Measurements from ENCODE around the gene PTPRE. TPM values are rescaled to one million over a fixed set of nuclear protein-coding genes. Genes with fewer than 3 reads are reported as not detected.

PTPRE gene
- total and polyA plus RNA-seq, 4 experiments from 2014 or later, result 6.5 to 27.6 (median 18.9) TPM

DNA sequence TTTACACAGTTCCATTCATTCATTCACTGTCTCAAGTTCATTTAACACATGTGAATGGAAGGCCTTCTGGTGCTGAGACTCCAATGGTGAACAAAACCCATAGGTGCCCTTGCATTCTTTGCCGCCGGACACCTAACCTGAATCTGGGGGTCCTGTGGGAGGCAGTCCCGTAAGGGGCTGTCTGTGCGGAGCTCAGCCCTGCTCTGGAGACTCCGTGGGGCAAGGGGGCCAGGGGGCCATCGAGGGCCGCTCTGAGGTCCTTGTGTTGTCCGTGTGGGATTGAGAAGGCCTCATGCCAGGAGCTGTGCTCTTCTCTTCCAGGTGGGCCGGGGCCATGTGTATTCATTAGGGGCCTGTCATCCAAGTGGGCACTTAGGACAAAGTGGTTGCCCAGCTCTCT, 15.3 kb downstream of the PTPRE start:
- Mint-ChIP-seq H3K4me1 (peaks cover 0 to 4% (median 0%) of the 10 kb centered on the region in 4 donors), H3K4me3 (no peak overlapping the region), H3K9me3 (no peaks in the 10 kb centered on the region), H3K27ac (no peak overlapping the region), H3K27me3 (no peaks in the 10 kb centered on the region), H3K36me3 (no peaks in the 10 kb centered on the region)
- DNase-seq, result no peak
- Histone ChIP-seq H3K4me1 (ENCODE audit: insufficient read depth, low read length) (no peaks in the 10 kb centered on the region), H3K27ac (ENCODE audit: low read depth, low read length) (no peak overlapping the region), H3K9me3 (ENCODE audit: control insufficient read depth in 1 of 2, low read length in 2 of 2) (no peaks in the 10 kb centered on the region), H3K36me3 (ENCODE audit: insufficient read depth, low read length) (no peaks in the 10 kb centered on the region), H3K27me3 (ENCODE audit: insufficient read depth, low read length) (no peaks in the 10 kb centered on the region), H3K4me3 (ENCODE audit: low read length in 2 of 2) (no peak overlapping the region)
- POLR2A ChIA-PET (ENCODE audit: partially characterized antibody), result interaction anchor here (0.6 kb wide), 1 partner anchor 1979 kb away, joined by 3 read pairs; no protein-coding TSS in a partner anchor
- CTCF ChIA-PET (ENCODE audit: partially characterized antibody), result no interaction called here
- intact Hi-C loops (cut with micrococcal nuclease), result no loop called here

DNA sequence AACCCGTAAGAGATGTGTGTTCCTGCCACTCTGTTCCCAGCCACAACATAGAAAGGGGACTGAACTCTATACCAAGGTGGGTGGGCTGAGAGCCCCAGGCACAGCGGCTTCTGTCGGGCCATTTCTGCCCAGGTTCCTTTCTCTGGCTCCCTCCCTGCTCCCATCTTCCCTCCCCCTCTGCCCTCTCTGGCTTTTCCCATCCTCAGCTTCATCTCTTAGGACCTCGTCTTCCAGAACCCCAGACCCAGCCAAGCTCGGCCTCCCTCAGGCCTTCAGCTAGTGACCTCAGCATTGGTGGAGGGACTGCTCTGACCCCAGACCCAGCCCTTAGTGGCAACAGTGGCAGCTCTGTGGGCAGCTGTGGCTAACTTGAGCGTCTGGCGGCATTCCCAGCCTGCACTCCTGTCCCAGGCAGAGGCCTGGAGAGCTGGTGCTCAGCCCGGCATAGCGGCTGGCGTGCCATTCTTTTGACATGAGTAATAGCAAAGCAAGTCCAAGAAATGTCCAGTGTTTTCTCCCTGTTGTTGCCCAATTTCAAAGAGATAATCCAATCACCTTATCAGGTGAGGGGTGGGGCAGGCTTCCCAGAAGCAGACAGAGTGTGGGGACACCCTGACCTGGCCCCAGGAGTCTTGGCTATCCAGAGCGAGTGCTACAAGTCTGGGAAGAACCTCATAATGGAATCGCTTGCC, 15.9 kb downstream of the PTPRE start:
- ChIA-PET POLR2A (ENCODE audit: partially characterized antibody) (no interaction called here), CTCF (ENCODE audit: partially characterized antibody) (no interaction called here)
- H3K4me1 Mint-ChIP-seq, result peaks cover 0 to 4% (median 0%) of the 10 kb centered on the region in 4 donors
- H3K36me3 Mint-ChIP-seq, result no peaks in the 10 kb centered on the region
- H3K27me3 ChIP-seq (ENCODE audit: insufficient read depth, low read length), result no peaks in the 10 kb centered on the region
- H3K9me3 ChIP-seq (ENCODE audit: control insufficient read depth in 1 of 2, low read length in 2 of 2), result no peaks in the 10 kb centered on the region
- DNase-seq, result no peak
- H3K27ac ChIP-seq (ENCODE audit: low read depth, low read length), result no peak overlapping the region
- H3K27me3 Mint-ChIP-seq, result no peaks in the 10 kb centered on the region
- intact Hi-C loops (cut with micrococcal nuclease), result no loop called here
- no peak overlapping the region for H3K4me3 Mint-ChIP-seq
- no peaks in the 10 kb centered on the region for H3K9me3 Mint-ChIP-seq
- no peak overlapping the region for H3K27ac Mint-ChIP-seq
- H3K4me3 ChIP-seq (ENCODE audit: low read length in 2 of 2), result no peak overlapping the region
- no peaks in the 10 kb centered on the region for H3K36me3 ChIP-seq (ENCODE audit: insufficient read depth, low read length)
- H3K4me1 ChIP-seq (ENCODE audit: insufficient read depth, low read length), result no peaks in the 10 kb centered on the region

DNA sequence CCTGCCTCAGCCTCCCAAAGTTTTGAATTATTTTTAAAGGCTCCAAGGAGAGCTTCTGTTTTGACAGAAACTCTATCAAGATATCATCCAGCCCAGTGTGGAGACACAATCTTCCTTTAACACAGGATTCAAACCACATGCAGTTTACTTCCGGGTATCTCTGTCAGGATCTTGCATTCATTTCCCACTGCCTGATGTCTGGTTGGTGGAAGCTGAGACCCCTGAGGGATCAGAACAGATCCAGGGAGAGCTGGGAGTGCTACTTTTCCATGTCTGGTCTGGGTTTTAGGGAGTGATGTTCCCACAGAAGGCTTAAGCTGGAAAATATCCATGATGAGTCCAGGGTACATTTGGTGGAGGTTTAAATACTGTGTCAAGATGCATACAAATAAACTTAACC, 16.7 kb downstream of the PTPRE start:
- H3K4me3 ChIP-seq (ENCODE audit: low read length in 2 of 2), result no peak overlapping the region
- no peak overlapping the region for H3K27ac Mint-ChIP-seq
- no peaks in the 10 kb centered on the region for H3K9me3 ChIP-seq (ENCODE audit: control insufficient read depth in 1 of 2, low read length in 2 of 2)
- H3K4me1 Mint-ChIP-seq, result peaks cover 0 to 4% (median 0%) of the 10 kb centered on the region in 4 donors
- ChIA-PET CTCF (ENCODE audit: partially characterized antibody) (no interaction called here), POLR2A (ENCODE audit: partially characterized antibody) (no interaction called here)
- DNase-seq, result no peak
- no peaks in the 10 kb centered on the region for H3K27me3 Mint-ChIP-seq
- H3K36me3 ChIP-seq (ENCODE audit: insufficient read depth, low read length), result no peaks in the 10 kb centered on the region
- intact Hi-C loops (cut with micrococcal nuclease), result no loop called here
- no peak overlapping the region for H3K4me3 Mint-ChIP-seq
- no peak overlapping the region for H3K27ac ChIP-seq (ENCODE audit: low read depth, low read length)
- no peaks in the 10 kb centered on the region for H3K4me1 ChIP-seq (ENCODE audit: insufficient read depth, low read length)
- H3K36me3 Mint-ChIP-seq, result no peaks in the 10 kb centered on the region
- H3K9me3 Mint-ChIP-seq, result no peaks in the 10 kb centered on the region
- no peaks in the 10 kb centered on the region for H3K27me3 ChIP-seq (ENCODE audit: insufficient read depth, low read length)

DNA sequence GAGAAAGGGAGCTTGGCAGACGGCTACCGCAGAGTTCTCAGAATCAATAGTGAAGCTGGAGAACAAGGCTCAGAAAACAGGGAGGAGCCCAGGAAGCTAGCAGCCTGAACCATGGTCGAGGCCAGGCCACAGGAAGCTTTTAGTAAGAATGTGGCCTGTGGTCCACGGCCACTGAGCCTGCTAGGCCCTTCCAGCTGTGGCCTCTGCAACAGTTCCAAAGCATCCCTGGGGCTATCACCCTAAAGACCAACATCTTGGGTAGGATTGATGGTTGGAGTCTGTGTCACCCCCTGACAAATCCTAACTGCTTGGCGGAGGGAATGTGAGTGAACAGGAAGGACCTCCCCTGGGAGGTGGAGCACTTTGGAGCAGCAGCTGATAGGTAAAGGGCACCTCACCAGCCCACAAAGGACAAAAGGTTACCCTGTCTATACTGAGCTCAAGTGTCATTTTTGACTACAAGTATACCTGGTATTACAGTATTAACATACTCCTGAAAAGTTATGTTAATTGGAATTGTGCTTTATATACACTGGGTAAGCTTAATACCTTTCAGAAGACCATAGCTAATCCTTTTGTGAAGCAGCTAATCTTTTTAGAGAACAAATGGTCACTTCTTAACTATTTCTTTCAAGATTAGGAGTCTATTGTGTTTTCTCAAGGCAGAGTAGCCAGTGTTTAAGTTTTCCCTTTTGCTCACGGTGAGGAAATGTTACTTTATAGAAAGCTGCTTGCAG, 18.7 kb downstream of the PTPRE start:
- Histone ChIP-seq H3K27me3 (ENCODE audit: insufficient read depth, low read length) (no peaks in the 10 kb centered on the region), H3K36me3 (ENCODE audit: insufficient read depth, low read length) (no peaks in the 10 kb centered on the region), H3K4me1 (ENCODE audit: insufficient read depth, low read length) (no peaks in the 10 kb centered on the region), H3K27ac (ENCODE audit: low read depth, low read length) (no peak overlapping the region), H3K9me3 (ENCODE audit: control insufficient read depth in 1 of 2, low read length in 2 of 2) (no peaks in the 10 kb centered on the region), H3K4me3 (ENCODE audit: low read length in 2 of 2) (no peak overlapping the region)
- no peak for DNase-seq
- no peaks in the 10 kb centered on the region for H3K4me1 Mint-ChIP-seq
- H3K4me3 Mint-ChIP-seq, result no peak overlapping the region
- no peak overlapping the region for H3K27ac Mint-ChIP-seq
- no peaks in the 10 kb centered on the region for H3K27me3 Mint-ChIP-seq
- intact Hi-C loops (cut with micrococcal nuclease), result no loop called here
- no peaks in the 10 kb centered on the region for H3K36me3 Mint-ChIP-seq
- ChIA-PET CTCF (ENCODE audit: partially characterized antibody) (interaction anchor here (1.2 kb wide), 1 partner anchor 86 kb away, joined by 4 read pairs; no protein-coding TSS in a partner anchor), POLR2A (ENCODE audit: partially characterized antibody) (no interaction called here)
- no peaks in the 10 kb centered on the region for H3K9me3 Mint-ChIP-seq

DNA sequence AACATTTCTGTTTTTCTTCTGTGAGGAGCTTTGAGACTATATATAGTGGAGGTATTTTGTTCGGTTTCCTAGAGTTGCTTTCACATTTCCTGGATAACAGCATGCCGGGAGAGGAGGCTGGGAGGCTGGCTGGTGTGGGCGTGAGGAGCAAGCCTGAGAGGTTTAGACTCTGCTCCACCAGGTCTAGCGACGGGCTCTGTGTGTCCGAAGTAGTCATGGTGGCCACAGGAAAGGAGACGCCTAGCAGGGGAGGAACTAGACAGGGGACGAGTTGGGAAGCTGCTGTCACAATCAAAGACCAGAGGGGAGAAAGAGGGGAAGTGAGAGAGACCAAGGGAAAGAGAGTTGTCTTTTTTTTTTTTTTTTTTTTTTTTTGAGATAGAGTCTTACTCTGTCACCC, 19.6 kb downstream of the PTPRE start:
- H3K27me3 ChIP-seq (ENCODE audit: insufficient read depth, low read length), result no peaks in the 10 kb centered on the region
- ChIA-PET CTCF (ENCODE audit: partially characterized antibody) (interaction anchor here (0.7 kb wide), 1 partner anchor 1942 kb away, joined by 3 read pairs; no protein-coding TSS in a partner anchor), POLR2A (ENCODE audit: partially characterized antibody) (no interaction called here)
- no peaks in the 10 kb centered on the region for H3K9me3 ChIP-seq (ENCODE audit: control insufficient read depth in 1 of 2, low read length in 2 of 2)
- no peaks in the 10 kb centered on the region for H3K36me3 ChIP-seq (ENCODE audit: insufficient read depth, low read length)
- DNase-seq, result no peak
- intact Hi-C loops (cut with micrococcal nuclease), result no loop called here
- no peak overlapping the region for H3K27ac Mint-ChIP-seq
- H3K9me3 Mint-ChIP-seq, result no peaks in the 10 kb centered on the region
- no peaks in the 10 kb centered on the region for H3K27me3 Mint-ChIP-seq
- H3K4me3 Mint-ChIP-seq, result no peak overlapping the region
- no peaks in the 10 kb centered on the region for H3K4me1 Mint-ChIP-seq
- H3K4me3 ChIP-seq (ENCODE audit: low read length in 2 of 2), result no peak overlapping the region
- no peaks in the 10 kb centered on the region for H3K4me1 ChIP-seq (ENCODE audit: insufficient read depth, low read length)
- H3K27ac ChIP-seq (ENCODE audit: low read depth, low read length), result no peak overlapping the region
- no peaks in the 10 kb centered on the region for H3K36me3 Mint-ChIP-seq

DNA sequence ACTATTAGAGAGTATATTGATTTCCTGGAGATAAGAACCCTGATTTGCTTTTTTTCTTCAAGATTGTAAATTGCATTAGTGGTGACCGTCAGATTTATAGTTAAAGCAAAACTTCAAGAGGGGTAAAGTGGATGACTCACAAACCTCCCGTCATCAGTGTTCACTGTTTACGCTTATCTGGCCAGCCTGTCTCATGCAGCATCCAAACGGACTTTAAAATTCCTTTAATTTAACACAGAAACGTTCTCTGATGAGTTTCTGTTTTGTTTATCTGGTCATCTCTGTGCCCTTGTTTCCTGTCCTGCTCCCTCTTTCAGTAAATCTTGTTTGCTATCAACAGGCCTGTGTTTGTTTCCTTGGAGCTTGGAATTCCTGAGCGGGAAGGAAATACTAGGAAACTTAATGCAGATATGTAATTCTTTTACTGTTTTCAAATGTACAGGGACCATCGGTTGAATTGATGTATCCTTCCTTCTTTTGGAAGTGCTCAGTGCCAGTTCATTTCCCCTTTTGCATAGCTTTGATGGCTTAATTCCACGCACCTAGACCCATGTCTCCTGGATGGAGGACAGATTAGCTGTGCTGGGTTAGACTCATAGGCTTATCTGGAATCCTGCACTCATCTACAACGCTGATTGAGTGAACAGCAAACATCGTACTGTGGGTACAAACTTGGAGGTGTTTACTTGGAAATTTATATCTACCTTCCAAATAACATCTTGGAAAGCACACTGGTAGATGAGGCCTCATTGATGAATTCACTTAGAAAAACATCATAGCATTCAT, 21.3 kb downstream of the PTPRE start:
- Histone ChIP-seq H3K36me3 (ENCODE audit: insufficient read depth, low read length) (no peaks in the 10 kb centered on the region), H3K4me1 (ENCODE audit: insufficient read depth, low read length) (no peaks in the 10 kb centered on the region), H3K9me3 (ENCODE audit: control insufficient read depth in 1 of 2, low read length in 2 of 2) (no peaks in the 10 kb centered on the region), H3K27ac (ENCODE audit: low read depth, low read length) (no peak overlapping the region), H3K27me3 (ENCODE audit: insufficient read depth, low read length) (no peaks in the 10 kb centered on the region), H3K4me3 (ENCODE audit: low read length in 2 of 2) (no peak overlapping the region)
- H3K4me3 Mint-ChIP-seq, result no peak overlapping the region
- peaks cover 0 to 4% (median 0%) of the 10 kb centered on the region in 8 donors for H3K9me3 Mint-ChIP-seq
- CTCF ChIA-PET (ENCODE audit: partially characterized antibody), result interaction anchor here (1.1 kb wide), 1 partner anchor 22 kb away, joined by 3 read pairs; no protein-coding TSS in a partner anchor
- no peak overlapping the region for H3K27ac Mint-ChIP-seq
- POLR2A ChIA-PET (ENCODE audit: partially characterized antibody), result no interaction called here
- no peaks in the 10 kb centered on the region for H3K36me3 Mint-ChIP-seq
- H3K4me1 Mint-ChIP-seq, result no peaks in the 10 kb centered on the region
- H3K27me3 Mint-ChIP-seq, result no peaks in the 10 kb centered on the region
- DNase-seq, result no peak
- intact Hi-C loops (cut with micrococcal nuclease), result no loop called here

DNA sequence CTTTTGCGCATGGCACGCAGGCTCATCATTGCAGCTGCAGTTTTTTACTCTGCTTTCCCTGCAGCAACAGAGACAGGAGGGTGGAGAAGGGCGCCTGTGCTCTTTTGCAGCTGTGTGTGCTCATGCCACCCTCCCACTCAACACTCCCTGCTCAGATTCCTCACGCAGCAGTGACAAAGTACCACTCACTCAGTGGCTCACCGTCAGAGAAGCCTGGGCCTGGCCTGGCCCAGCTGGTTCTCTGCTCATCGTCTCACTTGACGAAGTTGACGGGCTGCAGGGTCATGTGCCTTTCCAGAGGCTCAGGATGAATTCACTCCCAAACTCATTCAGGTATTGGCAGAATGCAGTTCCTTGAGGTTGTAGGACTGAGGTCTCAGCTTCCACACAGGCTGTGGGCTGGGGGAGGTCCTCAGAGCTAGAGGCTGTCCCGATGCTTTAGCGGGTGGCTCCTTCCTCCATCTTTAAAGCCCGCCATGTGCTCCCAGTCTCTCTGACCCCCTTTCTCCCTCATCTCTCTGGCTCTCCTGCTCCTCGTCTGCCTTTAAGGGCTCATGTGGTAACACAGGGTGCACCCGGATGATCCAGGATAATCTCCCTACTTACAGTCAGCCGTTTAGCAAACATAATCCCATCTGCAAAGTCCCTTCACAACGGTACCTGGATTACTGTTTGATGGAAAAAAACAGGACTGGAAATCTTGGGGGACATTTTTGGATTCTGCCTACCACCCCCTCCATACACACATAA, 25.8 kb downstream of the PTPRE start:
- Histone ChIP-seq H3K27ac (ENCODE audit: low read depth, low read length) (no peak overlapping the region), H3K36me3 (ENCODE audit: insufficient read depth, low read length) (no peaks in the 10 kb centered on the region), H3K4me3 (ENCODE audit: low read length in 2 of 2) (no peak overlapping the region), H3K27me3 (ENCODE audit: insufficient read depth, low read length) (no peaks in the 10 kb centered on the region), H3K4me1 (ENCODE audit: insufficient read depth, low read length) (no peaks in the 10 kb centered on the region), H3K9me3 (ENCODE audit: control insufficient read depth in 1 of 2, low read length in 2 of 2) (no peaks in the 10 kb centered on the region)
- Mint-ChIP-seq H3K4me1 (no peaks in the 10 kb centered on the region), H3K9me3 (peaks cover 0 to 5% (median 0%) of the 10 kb centered on the region in 8 donors), H3K27ac (no peak overlapping the region), H3K27me3 (peaks cover 2 to 3% of the 10 kb centered on the region in 2 donors), H3K36me3 (no peaks in the 10 kb centered on the region), H3K4me3 (no peak overlapping the region)
- POLR2A ChIA-PET (ENCODE audit: partially characterized antibody), result no interaction called here
- intact Hi-C loops (cut with micrococcal nuclease), result no loop called here
- CTCF ChIA-PET (ENCODE audit: partially characterized antibody), result no interaction called here
- DNase-seq, result no peak
